ENCODE measurements around the gene CHKA.
A peak's percentile ranks its signal among the peaks of the same experiment; 100 is the strongest.

CHKA gene

DNA sequence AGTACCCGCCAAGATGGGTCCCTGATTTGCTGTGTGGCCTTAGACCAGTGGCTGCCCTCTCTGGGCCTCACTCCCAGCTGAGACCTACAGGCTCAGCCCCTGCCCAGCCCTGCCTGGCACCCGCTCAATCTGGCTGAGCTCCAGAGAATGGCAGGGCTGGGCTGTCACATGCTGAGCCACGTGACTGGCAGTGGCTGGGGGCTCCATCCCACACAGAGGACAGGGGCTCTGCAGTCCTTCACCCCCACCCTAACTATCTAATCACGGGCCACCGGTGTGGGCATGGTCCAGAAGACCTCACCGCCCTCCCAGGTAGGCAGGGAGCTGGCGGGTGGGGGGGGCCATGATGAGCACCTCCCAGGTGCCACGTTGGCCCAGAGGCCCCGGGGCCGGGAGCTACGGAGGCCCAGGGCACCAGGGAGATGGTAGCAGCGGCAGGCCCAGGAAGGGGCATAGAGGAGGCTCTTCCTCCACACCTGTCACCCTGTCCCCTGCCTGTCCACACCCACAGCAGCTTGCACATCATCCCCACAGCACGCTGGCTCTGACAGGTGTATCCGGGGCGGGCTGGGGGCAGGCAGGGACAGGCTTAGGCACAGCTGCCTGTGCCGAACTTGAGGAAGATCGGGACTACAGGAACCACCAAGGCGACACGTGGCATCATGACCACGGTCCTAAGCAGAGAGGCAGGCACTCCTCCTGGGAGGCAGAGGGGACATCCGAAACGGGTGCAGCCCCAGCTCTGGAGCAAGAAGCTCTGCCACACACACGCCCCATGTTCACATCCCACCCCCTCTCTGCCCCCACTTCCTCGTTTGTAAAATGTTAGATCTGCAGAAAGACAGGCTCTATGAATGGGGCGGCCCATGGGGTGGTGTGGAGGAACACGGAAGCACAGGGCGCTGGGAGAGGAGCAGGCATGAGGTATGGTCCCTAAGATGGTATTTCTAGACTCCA lies 112.5 kb downstream of the CHKA start:
- H3K36me3 ChIP-seq = peaks cover 0 to 8% (median 0%) of the 10 kb centered on the region in 11 experiments; a peak in 4 of 22 replicates
- peak overlapping the region; percentile 91 to 100 (median 96) for H3K27ac ChIP-seq
- H3K9me3 ChIP-seq (replicated peaks in 1 of 11) = no peaks in the 10 kb centered on the region
- TF ChIP-seq Cebpa-rat (IDR thresholded peaks at IDR 0.05) = peak in 2 of 11 experiments; percentile 31 to 44; a peak in 2 of 22 replicates
- peak overlapping the region; percentile 93 to 100 (median 98) for H3K4me2 ChIP-seq
- H3K27me3 ChIP-seq = no peaks in the 10 kb centered on the region
- H3K9ac ChIP-seq = peak overlapping the region; percentile 87 to 98 (median 92)
- peaks cover 0 to 3% (median 0%) of the 10 kb centered on the region in 11 experiments; a peak in 1 of 22 replicates for H4K20me1 ChIP-seq
- peak overlapping the region; percentile 52 to 75 (median 67); a peak in 17 of 20 replicates for H3K4me3 ChIP-seq
- H3K4me1 ChIP-seq = peaks cover 90 to 96% (median 93%) of the 10 kb centered on the region in 10 experiments

DNA sequence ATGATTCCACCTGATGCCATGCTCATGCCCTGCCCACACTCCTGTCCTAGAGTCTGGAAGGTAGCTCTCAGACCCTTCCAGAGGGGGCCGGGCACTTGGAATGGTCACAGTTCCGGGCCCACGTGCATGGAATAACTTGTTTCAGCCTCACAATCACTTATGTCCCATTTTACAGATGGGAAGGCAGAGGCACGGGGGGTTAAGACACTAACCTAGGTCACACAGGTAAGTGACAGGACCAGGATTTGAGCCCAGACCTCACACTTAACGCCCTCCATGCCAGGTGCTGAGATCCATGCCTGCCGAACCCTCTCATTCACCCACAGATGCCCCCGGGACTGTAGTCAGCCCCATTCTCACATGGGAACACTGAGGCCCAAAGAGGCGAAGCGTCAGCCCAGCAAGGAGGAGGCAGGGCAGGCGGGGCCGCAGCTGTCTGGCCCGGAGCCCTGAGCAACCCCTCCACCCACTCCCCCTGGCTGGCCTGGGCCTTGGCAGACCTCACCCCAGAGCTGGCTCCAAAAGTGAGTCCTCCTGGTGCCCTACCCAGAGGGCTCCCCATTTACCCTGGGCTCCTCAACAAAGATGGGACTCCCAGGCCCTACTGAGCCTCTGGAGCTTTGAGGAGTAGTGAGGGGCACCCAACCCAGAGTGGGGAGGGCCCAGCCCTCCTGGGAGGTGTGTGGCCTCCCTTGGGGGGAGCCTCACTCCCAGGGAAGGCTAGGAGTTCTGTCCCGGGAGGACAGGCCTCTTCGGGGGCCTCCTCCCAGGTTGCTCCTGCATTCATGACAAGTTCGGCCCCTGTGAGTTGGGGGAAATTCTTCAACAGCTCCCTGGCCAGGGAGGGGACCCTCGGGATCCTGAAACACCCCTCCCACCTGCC lies 113.4 kb downstream of the CHKA start:
- H3K9ac ChIP-seq = peak overlapping the region; percentile 87 to 98 (median 92)

DNA sequence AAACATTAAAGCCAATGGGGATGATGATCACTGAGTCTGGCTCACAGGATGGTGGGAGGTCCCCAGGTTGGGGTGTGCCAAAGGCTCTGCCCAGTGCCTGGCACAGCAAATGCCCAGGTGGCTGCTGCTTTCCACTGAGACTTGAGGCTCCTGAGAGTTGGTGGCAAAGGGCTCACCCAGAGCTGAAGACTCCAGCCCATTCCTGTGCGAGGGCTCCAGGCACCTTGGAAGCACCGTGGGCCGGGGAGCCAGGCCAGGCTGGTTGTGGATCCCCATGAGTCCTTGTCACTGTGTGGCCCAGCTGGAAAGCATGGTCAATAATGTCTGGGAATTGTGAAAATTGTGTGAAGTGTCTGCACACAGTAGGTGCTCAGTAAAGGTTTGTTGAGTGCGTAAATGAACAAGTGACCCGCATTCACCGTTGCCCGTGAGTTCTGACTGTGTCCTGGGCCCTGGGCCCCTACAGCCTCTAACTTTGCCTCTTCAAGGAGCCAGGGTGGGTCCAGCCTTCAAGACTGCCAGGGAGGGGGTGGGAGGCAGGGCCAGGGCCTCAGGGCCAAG lies 114.5 kb downstream of the CHKA start:
- H3K9ac ChIP-seq = peak overlapping the region in 10 of 11 experiments; percentile 7 to 98 (median 54); a peak in 16 of 22 replicates
- H3K9me3 ChIP-seq (replicated peaks in 1 of 11) = no peaks in the 10 kb centered on the region
- H4K20me1 ChIP-seq = peaks cover 0 to 16% (median 0%) of the 10 kb centered on the region in 11 experiments; a peak in 5 of 22 replicates
- H3K27me3 ChIP-seq = no peaks in the 10 kb centered on the region
- H3K36me3 ChIP-seq = peaks cover 0 to 13% (median 0%) of the 10 kb centered on the region in 11 experiments; a peak in 4 of 22 replicates
- H3K27ac ChIP-seq = peak overlapping the region in 9 of 11 experiments; percentile 25 to 100 (median 96); a peak in 17 of 22 replicates
- peak overlapping the region; percentile 42 to 100 (median 96) for H3K4me2 ChIP-seq
- no peak for TF ChIP-seq Cebpa-rat (IDR thresholded peaks at IDR 0.05)
- H3K4me3 ChIP-seq = no peak overlapping the region; a peak in 1 of 20 replicates
- H3K4me1 ChIP-seq = peaks cover 79 to 90% (median 84%) of the 10 kb centered on the region in 10 experiments

More for the DNA sequence above, 113.4 kb downstream of the CHKA start:
- no peak for TF ChIP-seq Cebpa-rat (IDR thresholded peaks at IDR 0.05)
- peak overlapping the region; percentile 93 to 100 (median 98) for H3K4me2 ChIP-seq
- peaks cover 81 to 90% (median 84%) of the 10 kb centered on the region in 10 experiments for H3K4me1 ChIP-seq
- H3K36me3 ChIP-seq = peaks cover 0 to 2% (median 0%) of the 10 kb centered on the region in 11 experiments; a peak in 2 of 22 replicates
- peak overlapping the region; percentile 91 to 100 (median 96) for H3K27ac ChIP-seq
- H4K20me1 ChIP-seq = peaks cover 0 to 6% (median 0%) of the 10 kb centered on the region in 11 experiments; a peak in 3 of 22 replicates
- H3K4me3 ChIP-seq = peak overlapping the region in 4 of 10 experiments; percentile 66 to 71 (median 67); a peak in 5 of 20 replicates
- no peaks in the 10 kb centered on the region for H3K27me3 ChIP-seq
- H3K9me3 ChIP-seq (replicated peaks in 1 of 11) = no peaks in the 10 kb centered on the region

DNA sequence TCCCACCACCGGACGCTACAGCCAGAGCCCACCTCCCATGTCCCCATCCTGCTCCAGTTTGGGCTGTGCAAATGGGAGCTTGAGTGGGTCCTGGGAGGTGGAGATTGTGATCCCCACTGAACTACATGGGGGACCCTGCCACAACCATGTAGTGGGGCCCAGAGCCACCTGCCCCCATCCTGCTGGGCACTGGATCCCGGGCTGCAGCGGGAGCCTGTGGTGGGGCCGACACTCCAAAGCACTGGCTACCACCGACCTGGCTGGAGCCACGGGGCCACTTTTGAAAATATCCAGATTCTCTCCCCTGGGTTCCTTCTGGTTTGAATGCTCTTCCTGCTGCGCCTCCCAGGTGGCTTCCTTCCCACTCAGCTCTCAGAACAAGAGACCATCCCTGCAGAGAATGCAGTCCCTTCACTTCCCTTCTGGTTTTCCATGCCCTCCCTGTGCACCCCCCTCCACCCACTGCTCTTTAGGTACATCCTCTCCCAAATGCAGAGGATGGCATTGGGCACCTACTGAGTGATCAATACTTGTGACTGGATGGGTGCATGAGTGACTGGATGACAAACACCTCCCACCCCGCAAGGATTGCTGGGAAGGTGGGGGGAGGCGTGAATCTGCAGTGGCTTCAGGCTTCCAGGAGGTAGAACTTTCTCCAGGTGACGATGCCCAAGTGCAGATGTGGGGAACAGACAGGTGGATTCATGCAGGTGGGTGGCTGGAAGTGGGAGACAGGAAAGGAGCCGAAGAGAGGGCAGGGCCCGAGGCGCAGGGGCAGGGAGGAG lies 116.4 kb downstream of the CHKA start:
- no peak for TF ChIP-seq Cebpa-rat (IDR thresholded peaks at IDR 0.05)
- Histone ChIP-seq H3K27me3 (no peaks in the 10 kb centered on the region), H3K27ac (peak overlapping the region in 10 of 11 experiments; percentile 79 to 100 (median 95); a peak in 19 of 22 replicates), H3K4me3 (peak overlapping the region; percentile 69 to 88 (median 80); a peak in 19 of 20 replicates), H3K9ac (peak overlapping the region; percentile 23 to 92 (median 88); a peak in 19 of 22 replicates), H3K4me1 (peaks cover 84 to 90% (median 86%) of the 10 kb centered on the region in 10 experiments), H3K9me3 (replicated peaks in 1 of 11) (no peaks in the 10 kb centered on the region), H4K20me1 (peaks cover 0 to 36% (median 1%) of the 10 kb centered on the region in 11 experiments; a peak in 9 of 22 replicates), H3K4me2 (peak overlapping the region; percentile 78 to 100 (median 96)), H3K36me3 (peaks cover 10 to 32% (median 19%) of the 10 kb centered on the region in 11 experiments; a peak in 21 of 22 replicates)

DNA sequence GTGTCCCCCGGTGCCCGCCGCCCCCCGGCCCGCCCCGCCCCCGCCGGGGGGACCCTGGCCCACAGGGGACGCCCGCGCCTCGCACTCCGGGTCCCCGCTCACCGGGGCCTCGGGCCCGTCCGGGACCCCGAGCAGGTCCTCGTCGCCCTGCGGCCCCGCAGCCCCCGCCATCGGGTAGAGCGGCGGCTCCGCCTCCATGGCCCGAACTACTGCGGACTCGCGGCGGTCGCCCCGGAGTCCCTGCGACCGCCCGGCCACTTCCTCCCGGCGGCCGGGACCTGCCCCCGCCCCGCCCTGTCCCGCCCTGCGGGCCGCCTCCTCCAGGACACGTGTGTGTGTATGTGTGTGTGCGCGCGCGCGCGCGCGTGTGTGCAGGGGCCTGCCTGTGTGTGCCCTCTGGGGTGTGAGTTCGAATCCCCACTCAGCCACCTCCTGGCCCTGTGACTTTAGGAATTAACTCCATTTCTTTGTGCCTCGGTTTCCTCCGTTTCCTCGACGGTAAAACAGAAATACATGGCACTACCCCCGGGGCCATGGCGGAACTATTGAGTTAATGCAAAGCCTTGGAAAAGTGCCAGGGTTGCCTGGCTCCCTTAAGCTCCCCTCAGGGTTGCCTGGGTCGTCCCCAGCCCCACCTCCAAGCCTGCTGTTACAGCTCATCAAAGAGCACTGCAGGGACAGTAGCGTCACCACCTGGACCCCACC lies 117.2 kb downstream of the CHKA start, which contains the start of gene UNC93B1:
Gene UNC93B1 (minus strand): TSS at position 252 of the 705 bp plus-strand sequence. CDS start 54 bp downstream, at position 198.
- H3K36me3 ChIP-seq = peaks cover 17 to 40% (median 26%) of the 10 kb centered on the region in 11 experiments
- H3K27me3 ChIP-seq = no peaks in the 10 kb centered on the region
- no peak for TF ChIP-seq Cebpa-rat (IDR thresholded peaks at IDR 0.05)
- H3K27ac ChIP-seq = peak within 1 kb of the TSS; percentile 54 to 100 (median 94)
- peak within 1 kb of the TSS; percentile 69 to 88 (median 80) for H3K4me3 ChIP-seq
- peak within 1 kb of the TSS; percentile 80 to 92 (median 88) for H3K9ac ChIP-seq
- no peaks in the 10 kb centered on the region for H3K9me3 ChIP-seq (replicated peaks in 1 of 11)
- H3K4me2 ChIP-seq = peak within 1 kb of the TSS; percentile 88 to 100 (median 98)
- H4K20me1 ChIP-seq = peaks cover 0 to 43% (median 9%) of the 10 kb centered on the region in 11 experiments; a peak in 12 of 22 replicates
- H3K4me1 ChIP-seq = peaks cover 84 to 88% (median 86%) of the 10 kb centered on the region in 10 experiments

DNA sequence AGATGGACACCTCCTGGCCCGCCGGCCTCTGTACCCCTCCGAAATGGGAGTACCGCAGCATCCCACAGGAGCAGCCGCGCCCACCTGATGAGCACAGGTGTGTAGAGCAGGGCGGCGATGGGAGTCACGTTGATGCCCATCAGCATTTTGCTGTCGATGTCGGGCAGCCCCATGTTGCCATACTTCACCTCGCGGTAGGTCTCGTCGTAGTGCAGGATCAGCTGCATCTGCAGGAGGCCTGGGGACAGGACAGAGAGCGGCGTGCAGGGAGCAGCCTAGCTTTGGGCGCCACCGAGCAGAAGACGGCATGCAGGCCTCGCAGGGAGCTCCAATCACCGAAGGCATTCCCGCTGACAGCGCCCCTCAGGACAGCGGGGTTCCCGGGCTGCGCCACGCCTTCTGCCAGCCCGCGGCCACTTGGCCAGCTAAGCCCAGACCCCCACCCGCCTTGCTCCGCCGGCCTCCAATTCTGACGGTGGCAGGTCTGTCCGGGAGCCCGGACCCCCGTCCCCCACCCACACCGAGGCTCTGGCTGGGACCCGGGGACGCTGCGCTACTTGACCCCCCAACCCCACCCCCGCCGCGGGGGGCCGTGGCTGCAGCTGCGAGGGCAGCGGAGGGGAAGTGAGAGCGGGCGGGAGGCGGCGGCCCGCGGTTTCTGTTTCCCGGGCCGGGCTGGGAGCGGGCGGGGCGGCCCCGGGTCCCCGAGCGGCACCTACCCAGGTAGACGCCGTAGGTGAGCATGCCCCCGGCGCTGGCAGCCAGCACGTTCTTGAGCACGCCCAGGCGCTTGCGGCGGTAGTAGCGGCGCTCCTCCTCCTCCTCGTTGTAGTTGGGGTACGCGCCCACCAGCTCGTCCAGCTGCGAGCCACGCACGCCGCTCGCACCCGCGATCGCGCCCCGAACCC lies 118.0 kb downstream of the CHKA start:
- peak overlapping the region; percentile 69 to 88 (median 80) for H3K4me3 ChIP-seq
- H3K4me2 ChIP-seq = peak overlapping the region; percentile 88 to 100 (median 98)
- no peaks in the 10 kb centered on the region for H3K27me3 ChIP-seq
- H3K4me1 ChIP-seq = peaks cover 81 to 88% (median 84%) of the 10 kb centered on the region in 10 experiments
- TF ChIP-seq Cebpa-rat (IDR thresholded peaks at IDR 0.05) = no peak
- H4K20me1 ChIP-seq = peaks cover 0 to 51% (median 14%) of the 10 kb centered on the region in 11 experiments; a peak in 16 of 22 replicates
- peak overlapping the region; percentile 80 to 92 (median 88) for H3K9ac ChIP-seq
- H3K36me3 ChIP-seq = peaks cover 26 to 48% (median 34%) of the 10 kb centered on the region in 11 experiments
- no peaks in the 10 kb centered on the region for H3K9me3 ChIP-seq (replicated peaks in 1 of 11)
- H3K27ac ChIP-seq = peak overlapping the region; percentile 54 to 97 (median 92)

Measured in BLaER1 treated with 17β-estradiol and CSF1 and Interleukin-3, amounts not matched to agents 10 nM and 100 nM (cell line).